KOPT-K1 (cell line): ENCODE data around the gene NID1.
"Not testable (repeated sequence)": the region's sequence is repeated elsewhere in the genome, so short reads cannot be mapped to it uniquely, and the experiment has no call there.

Experiments used
- H3K27ac ChIP-seq: fragments of 200-600 bp; sonication (generic); 2 replicates; pipeline ENCODE4 v1.5.1; 2016; ENCODE audit warnings: antibody characterized with exemption, mild to moderate bottlenecking, low read depth, low read length; ENCODE audit not compliant: poor library complexity, severe bottlenecking
- H3K36me3 ChIP-seq: fragments of 200-600 bp; sonication (generic); 2 replicates; pipeline ENCODE4 v1.5.1; 2017; ENCODE audit warnings: antibody characterized with exemption, mild to moderate bottlenecking, low read length, moderate library complexity; ENCODE audit not compliant: insufficient read depth
- H3K9me3 ChIP-seq: fragments of 200-600 bp; sonication (generic); 2 replicates; pipeline ENCODE4 v1.5.1; 2017; ENCODE audit warnings: antibody characterized with exemption, low read length, mild to moderate bottlenecking; ENCODE audit not compliant: insufficient read depth, poor library complexity, severe bottlenecking

Gene NID1

GRCh38 chr1:236099355-236099974 is 34.6 kb upstream of the NID1 start:
- H3K36me3 ChIP-seq: no peaks in the 10 kb centered on the region
- peaks cover 21% of the 10 kb centered on the region for H3K9me3 ChIP-seq
- H3K27ac ChIP-seq: no peak overlapping the region

- H3K36me3 ChIP-seq: no peaks in the 10 kb centered on the region
- peaks cover 30% of the 10 kb centered on the region for H3K9me3 ChIP-seq
- no peak overlapping the region for H3K27ac ChIP-seq
Observed at GRCh38 chr1:236098267-236098666, 33.4 kb upstream of the NID1 start.

- H3K27ac ChIP-seq: not testable (repeated sequence)
Observed at GRCh38 chr1:236096660-236097482, 32.0 kb upstream of the NID1 start.

GRCh38 chr1:236095705-236096520 is 31.0 kb upstream of the NID1 start:
- H3K9me3 ChIP-seq: peaks cover 30% of the 10 kb centered on the region
- no peaks in the 10 kb centered on the region for H3K36me3 ChIP-seq
- H3K27ac ChIP-seq: no peak overlapping the region

More at GRCh38 chr1:236096660-236097482, 32.0 kb upstream of the NID1 start:
- H3K9me3 ChIP-seq: peaks cover 30% of the 10 kb centered on the region
- not testable (repeated sequence) for H3K36me3 ChIP-seq

GRCh38 chr1:236092899-236093298 is 28.0 kb upstream of the NID1 start:
- Histone ChIP-seq H3K27ac (no peak overlapping the region), H3K9me3 (peaks cover 30% of the 10 kb centered on the region), H3K36me3 (no peaks in the 10 kb centered on the region)

- H3K27ac ChIP-seq: no peak overlapping the region
- peaks cover 26% of the 10 kb centered on the region for H3K9me3 ChIP-seq
- H3K36me3 ChIP-seq: no peaks in the 10 kb centered on the region
Observed at GRCh38 chr1:236091933-236092318, 27.0 kb upstream of the NID1 start.

GRCh38 chr1:236090741-236091147 is 25.9 kb upstream of the NID1 start:
- H3K9me3 ChIP-seq: peaks cover 15% of the 10 kb centered on the region
- no peaks in the 10 kb centered on the region for H3K36me3 ChIP-seq

GRCh38 chr1:236089046-236089773 is 24.3 kb upstream of the NID1 start:
- Histone ChIP-seq H3K36me3 (no peaks in the 10 kb centered on the region), H3K9me3 (peaks cover 6% of the 10 kb centered on the region), H3K27ac (no peak overlapping the region)

More at GRCh38 chr1:236090741-236091147, 25.9 kb upstream of the NID1 start:
- no peak overlapping the region for H3K27ac ChIP-seq

- H3K9me3 ChIP-seq: no peaks in the 10 kb centered on the region
- H3K36me3 ChIP-seq: no peaks in the 10 kb centered on the region
- H3K27ac ChIP-seq: no peak overlapping the region
Observed at GRCh38 chr1:236086537-236086936, 21.6 kb upstream of the NID1 start.

GRCh38 chr1:236085545-236086159 is 20.8 kb upstream of the NID1 start:
- Histone ChIP-seq H3K36me3 (no peaks in the 10 kb centered on the region), H3K27ac (no peak overlapping the region), H3K9me3 (no peaks in the 10 kb centered on the region)

- Histone ChIP-seq H3K36me3 (no peaks in the 10 kb centered on the region), H3K27ac (no peak overlapping the region), H3K9me3 (no peaks in the 10 kb centered on the region)
Observed at GRCh38 chr1:236084386-236084730, 19.5 kb upstream of the NID1 start.

- no peaks in the 10 kb centered on the region for H3K36me3 ChIP-seq
- no peaks in the 10 kb centered on the region for H3K9me3 ChIP-seq
- no peak overlapping the region for H3K27ac ChIP-seq
Observed at GRCh38 chr1:236083650-236084385, 18.9 kb upstream of the NID1 start.

- H3K9me3 ChIP-seq: no peaks in the 10 kb centered on the region
- H3K27ac ChIP-seq: no peak overlapping the region
- no peaks in the 10 kb centered on the region for H3K36me3 ChIP-seq
Observed at GRCh38 chr1:236082526-236082925, 17.6 kb upstream of the NID1 start.
